Neutrophil (primary cell): ENCODE data around the gene PPP1R14C.

ENCODE experiments used
- H3K27ac ChIP-seq: fragments of 200-600 bp; sonication (generic); 2 replicates; pipeline ENCODE4 v1.5.1; 2016; ENCODE audit warnings: mild to moderate bottlenecking, moderate library complexity
- H3K27me3 ChIP-seq: fragments of 200-600 bp; sonication (generic); 2 replicates; pipeline ENCODE4 v1.6.0; 2016; ENCODE audit warnings: mild to moderate bottlenecking
- H3K36me3 ChIP-seq: fragments of 200-600 bp; sonication (generic); 2 replicates; pipeline ENCODE4 v1.5.1; 2017
- H3K4me1 ChIP-seq, 2 experiments: fragments of 200-600 bp in 1 of 2; sonication (generic) in 1 of 2; 1 replicate in 1 of 2; 2 replicates in 1 of 2; pipeline versions ENCODE4 v1.5.1 to v1.6.1; 2013 to 2016; ENCODE audit warnings: low read depth in 1 of 2, low read length in 1 of 2, mild to moderate bottlenecking in 1 of 2, moderate library complexity in 1 of 2; ENCODE audit not compliant: control insufficient read depth in 1 of 2, insufficient read depth in 1 of 2
- H3K4me3 ChIP-seq, 2 experiments: fragments of 200-600 bp in 1 of 2; sonication (generic) in 1 of 2; 1 replicate in 1 of 2; 2 replicates in 1 of 2; pipeline ENCODE4 v1.5.1; 2013 to 2016; ENCODE audit warnings: low read depth in 1 of 2, low read length in 1 of 2, mild to moderate bottlenecking in 1 of 2, moderate library complexity in 1 of 2
- H3K9me3 ChIP-seq: fragments of 200-600 bp; sonication (generic); 2 replicates; pipeline ENCODE4 v1.5.1; 2016
- CTCF ChIP-seq: fragments of 200-600 bp; sonication (generic); IDR thresholded peaks from 2 replicates; pipeline ENCODE4 v1.5.1; 2016; ENCODE audit warnings: antibody characterized with exemption

PPP1R14C gene

DNA sequence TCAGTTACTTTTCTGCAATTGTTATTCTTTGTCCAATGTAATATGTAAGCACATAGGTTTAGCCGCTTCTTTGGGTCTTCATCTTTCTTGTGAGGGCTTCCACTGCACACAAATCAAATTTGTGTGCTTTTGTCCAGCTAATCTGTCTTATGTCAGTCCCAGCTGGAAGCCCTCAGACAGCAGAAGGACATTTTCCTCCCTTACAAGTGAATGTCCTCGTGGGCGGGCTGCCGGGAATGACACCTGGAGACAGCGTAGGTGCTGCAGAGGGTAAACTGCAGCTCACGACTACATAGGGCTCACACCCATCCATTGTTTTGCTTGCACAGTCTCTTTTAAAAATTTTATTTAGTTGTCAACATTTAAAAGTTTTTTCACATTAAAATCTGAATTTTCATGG lies 24.6 kb upstream of the PPP1R14C start:
- H3K4me3 ChIP-seq, result no peak overlapping the region
- no peaks in the 10 kb centered on the region for H3K4me1 ChIP-seq
- no peak overlapping the region for H3K27ac ChIP-seq
- H3K9me3 ChIP-seq, result no peaks in the 10 kb centered on the region
- H3K36me3 ChIP-seq, result no peaks in the 10 kb centered on the region
- TF ChIP-seq CTCF, result no peak
- H3K27me3 ChIP-seq, result peaks cover 29% of the 10 kb centered on the region

GRCh38 chr6:150118627-150119026 lies 24.2 kb upstream of the PPP1R14C start:
- H3K36me3 ChIP-seq, result no peaks in the 10 kb centered on the region
- H3K9me3 ChIP-seq, result no peaks in the 10 kb centered on the region
- H3K27ac ChIP-seq, result no peak overlapping the region
- H3K4me3 ChIP-seq, result no peak overlapping the region
- peaks cover 32% of the 10 kb centered on the region for H3K27me3 ChIP-seq
- H3K4me1 ChIP-seq, result no peaks in the 10 kb centered on the region
- no peak for TF ChIP-seq CTCF

- Histone ChIP-seq H3K4me3 (no peak overlapping the region), H3K9me3 (no peaks in the 10 kb centered on the region), H3K4me1 (no peaks in the 10 kb centered on the region), H3K27ac (no peak overlapping the region), H3K36me3 (no peaks in the 10 kb centered on the region), H3K27me3 (peaks cover 33% of the 10 kb centered on the region)
- no peak for TF ChIP-seq CTCF
These were observed 23.7 kb upstream of the PPP1R14C start for GRCh38 chr6:150119173-150119572.

DNA sequence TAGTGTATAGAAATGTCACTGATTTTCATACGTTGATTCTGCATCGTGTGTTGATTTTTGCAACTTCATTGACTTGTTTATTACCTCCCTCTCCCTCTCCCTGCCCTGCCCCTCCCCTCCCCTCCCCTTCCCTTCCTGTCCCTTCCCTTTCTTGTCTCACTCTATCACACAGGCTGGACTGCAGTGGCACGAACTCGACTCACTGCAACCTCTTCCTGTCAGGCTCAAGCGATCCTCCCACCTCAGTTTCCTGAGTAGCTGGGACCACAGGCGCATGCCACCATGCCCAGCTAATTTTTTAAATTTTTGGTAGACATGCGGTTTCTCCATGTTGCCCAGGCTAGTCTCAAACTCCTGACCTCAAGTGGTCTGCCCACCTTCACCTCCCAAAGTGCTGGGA lies 19.2 kb upstream of the PPP1R14C start:
- H3K9me3 ChIP-seq, result no peaks in the 10 kb centered on the region
- no peak overlapping the region for H3K27ac ChIP-seq
- no peaks in the 10 kb centered on the region for H3K36me3 ChIP-seq
- H3K27me3 ChIP-seq, result peaks cover 29% of the 10 kb centered on the region
- TF ChIP-seq CTCF, result no peak
- no peaks in the 10 kb centered on the region for H3K4me1 ChIP-seq
- H3K4me3 ChIP-seq, result no peak overlapping the region

GRCh38 chr6:150124235-150124634 lies 18.6 kb upstream of the PPP1R14C start:
- Histone ChIP-seq H3K27ac (no peak overlapping the region), H3K27me3 (peaks cover 23% of the 10 kb centered on the region), H3K4me1 (no peaks in the 10 kb centered on the region), H3K36me3 (no peaks in the 10 kb centered on the region), H3K4me3 (no peak overlapping the region), H3K9me3 (no peaks in the 10 kb centered on the region)
- no peak for TF ChIP-seq CTCF
